Endometrium (tissue), 2 donors: ENCODE measurements around the gene COPB1.
A peak's percentile ranks its signal among the peaks of the same experiment; 100 is the strongest.

Experiments
- FAIRE-seq: peaks from 2 replicates; lab custom pipeline; 2012; peaks lifted over from hg19 to GRCh38; lab: Jason Lieb, UNC
- donor health status: control.
- donor health status: control.

COPB1 gene, protein sequence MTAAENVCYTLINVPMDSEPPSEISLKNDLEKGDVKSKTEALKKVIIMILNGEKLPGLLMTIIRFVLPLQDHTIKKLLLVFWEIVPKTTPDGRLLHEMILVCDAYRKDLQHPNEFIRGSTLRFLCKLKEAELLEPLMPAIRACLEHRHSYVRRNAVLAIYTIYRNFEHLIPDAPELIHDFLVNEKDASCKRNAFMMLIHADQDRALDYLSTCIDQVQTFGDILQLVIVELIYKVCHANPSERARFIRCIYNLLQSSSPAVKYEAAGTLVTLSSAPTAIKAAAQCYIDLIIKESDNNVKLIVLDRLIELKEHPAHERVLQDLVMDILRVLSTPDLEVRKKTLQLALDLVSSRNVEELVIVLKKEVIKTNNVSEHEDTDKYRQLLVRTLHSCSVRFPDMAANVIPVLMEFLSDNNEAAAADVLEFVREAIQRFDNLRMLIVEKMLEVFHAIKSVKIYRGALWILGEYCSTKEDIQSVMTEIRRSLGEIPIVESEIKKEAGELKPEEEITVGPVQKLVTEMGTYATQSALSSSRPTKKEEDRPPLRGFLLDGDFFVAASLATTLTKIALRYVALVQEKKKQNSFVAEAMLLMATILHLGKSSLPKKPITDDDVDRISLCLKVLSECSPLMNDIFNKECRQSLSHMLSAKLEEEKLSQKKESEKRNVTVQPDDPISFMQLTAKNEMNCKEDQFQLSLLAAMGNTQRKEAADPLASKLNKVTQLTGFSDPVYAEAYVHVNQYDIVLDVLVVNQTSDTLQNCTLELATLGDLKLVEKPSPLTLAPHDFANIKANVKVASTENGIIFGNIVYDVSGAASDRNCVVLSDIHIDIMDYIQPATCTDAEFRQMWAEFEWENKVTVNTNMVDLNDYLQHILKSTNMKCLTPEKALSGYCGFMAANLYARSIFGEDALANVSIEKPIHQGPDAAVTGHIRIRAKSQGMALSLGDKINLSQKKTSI

DNA sequence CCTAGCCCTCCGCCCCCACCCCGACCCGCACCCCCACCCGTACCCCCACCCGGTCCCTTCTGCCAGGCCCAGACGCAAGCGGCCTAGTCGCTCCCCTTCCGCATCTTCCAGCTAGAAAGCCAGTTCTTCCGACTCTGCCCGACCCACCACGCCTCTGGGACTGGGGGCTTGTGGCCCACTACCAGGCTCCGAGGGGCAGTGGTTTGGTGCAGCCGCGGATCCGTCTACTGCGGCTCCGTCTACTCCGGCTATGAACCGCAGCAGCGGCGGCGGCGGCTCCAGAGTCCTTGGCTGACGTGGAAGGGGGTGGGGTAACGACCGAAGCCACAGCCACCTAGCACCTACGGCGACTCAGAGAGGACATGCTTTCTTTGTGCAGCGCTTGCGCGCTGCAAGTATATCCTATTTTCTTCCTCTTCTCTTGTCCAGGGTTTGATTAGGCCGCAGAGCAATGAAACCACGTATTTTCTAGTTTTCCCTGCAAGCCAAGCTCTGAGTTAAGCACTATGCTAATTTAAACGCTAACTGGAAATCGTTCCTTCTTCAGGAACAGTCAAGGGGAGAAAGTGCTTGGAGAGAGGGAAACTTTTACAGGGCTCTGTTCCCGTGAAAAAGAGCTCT lies at the start of gene COPB1:
COPB1 (minus strand) TSS at position 252 of the 621 bp plus-strand sequence. CDS start 883 bp downstream, outside the sequence.
- FAIRE-seq: no peak

DNA sequence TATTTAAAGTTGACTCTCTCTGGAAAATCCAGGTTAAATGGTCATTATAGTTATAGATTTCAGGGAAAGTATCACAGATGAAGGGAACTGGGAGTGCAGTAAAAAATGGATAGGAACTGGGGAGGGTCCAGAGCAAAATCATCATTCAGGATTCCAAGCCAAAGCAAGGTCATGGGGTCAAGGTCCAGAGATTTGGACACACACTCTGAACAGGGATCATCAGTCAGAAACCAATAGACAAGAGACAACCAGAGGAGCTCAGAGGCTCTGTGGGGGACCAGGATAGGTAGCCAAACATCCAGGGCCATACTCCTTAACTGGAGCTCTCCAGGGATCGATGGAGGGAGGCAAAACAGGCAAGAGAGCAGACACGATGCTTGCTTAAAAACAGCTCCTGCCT lies 47.8 kb upstream of the COPB1 start:
- FAIRE-seq: no peak

DNA sequence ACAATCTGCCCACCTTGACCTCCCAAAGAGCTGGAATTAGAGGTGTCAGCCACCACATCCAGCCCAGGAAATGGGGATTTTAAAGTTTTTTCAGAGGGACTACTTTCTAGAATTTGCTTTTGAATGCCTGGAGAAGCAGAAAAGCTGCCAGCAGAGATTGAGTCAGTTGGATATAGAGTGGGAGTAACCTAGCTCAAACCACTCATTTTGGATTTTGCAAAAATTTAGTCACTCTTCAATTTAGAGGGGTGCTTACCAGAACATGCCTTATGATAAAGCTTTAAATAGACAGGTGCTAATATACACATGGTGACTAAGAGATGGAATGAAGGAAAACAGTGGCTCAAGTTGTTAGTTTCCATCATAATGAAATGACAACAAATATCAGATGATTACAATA lies 47.1 kb upstream of the COPB1 start:
- FAIRE-seq: no peak

DNA sequence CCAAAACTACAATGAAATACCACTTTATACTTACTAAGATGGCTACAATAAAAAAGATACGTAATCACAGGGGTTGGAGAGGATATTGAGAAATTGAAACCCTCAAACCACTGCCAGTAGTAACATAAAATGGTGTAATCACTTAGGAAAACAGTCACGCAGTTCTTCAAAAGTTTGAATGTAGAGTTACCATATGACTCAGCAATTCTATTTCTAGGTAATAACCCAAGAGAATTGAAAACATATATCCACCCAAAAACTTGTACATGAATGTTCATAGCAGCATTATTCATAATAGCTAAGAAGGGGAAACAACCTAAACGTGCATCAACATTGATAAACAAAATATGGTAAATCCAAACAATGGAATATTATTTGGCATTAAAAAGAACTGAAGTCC lies 45.0 kb upstream of the COPB1 start:
- no peak for FAIRE-seq

DNA sequence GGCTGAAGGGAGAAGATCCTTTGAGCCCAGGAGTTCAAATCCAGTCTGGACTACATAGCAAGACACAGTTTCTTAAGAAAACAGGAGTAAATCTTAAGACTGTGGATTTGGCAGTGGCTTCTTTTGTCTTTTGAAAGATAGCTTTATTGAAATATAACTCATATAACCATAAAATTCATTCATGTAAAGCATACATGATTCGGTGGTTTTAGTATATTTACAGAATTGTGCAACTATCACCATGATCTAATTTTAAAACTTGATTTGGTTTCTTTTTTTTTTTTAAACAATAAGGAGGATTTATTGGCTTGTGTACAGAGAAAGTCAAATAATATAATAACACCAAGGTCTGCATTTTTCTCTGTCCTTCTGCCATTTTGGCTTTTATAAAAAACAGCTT lies 43.6 kb upstream of the COPB1 start:
- FAIRE-seq: no peak

DNA sequence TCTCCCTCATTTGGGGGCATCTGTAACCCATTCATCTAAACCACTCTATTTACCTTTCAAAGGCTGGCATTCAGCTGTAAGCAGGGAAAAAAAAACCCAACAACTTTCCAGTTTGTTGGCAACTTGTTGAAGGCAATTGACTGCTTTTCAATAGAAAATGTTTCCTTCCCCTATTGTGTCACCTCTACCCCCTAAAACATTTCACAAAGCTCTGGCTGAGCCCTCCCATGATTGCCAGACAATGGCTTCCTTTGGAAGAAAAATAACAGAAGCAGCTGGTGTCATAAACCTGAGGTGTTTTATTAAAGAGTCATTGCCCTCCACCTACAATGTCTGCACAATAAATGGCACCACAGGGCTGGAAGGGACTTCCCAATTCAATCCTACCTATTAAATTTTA lies 42.7 kb upstream of the COPB1 start:
- FAIRE-seq: no peak

DNA sequence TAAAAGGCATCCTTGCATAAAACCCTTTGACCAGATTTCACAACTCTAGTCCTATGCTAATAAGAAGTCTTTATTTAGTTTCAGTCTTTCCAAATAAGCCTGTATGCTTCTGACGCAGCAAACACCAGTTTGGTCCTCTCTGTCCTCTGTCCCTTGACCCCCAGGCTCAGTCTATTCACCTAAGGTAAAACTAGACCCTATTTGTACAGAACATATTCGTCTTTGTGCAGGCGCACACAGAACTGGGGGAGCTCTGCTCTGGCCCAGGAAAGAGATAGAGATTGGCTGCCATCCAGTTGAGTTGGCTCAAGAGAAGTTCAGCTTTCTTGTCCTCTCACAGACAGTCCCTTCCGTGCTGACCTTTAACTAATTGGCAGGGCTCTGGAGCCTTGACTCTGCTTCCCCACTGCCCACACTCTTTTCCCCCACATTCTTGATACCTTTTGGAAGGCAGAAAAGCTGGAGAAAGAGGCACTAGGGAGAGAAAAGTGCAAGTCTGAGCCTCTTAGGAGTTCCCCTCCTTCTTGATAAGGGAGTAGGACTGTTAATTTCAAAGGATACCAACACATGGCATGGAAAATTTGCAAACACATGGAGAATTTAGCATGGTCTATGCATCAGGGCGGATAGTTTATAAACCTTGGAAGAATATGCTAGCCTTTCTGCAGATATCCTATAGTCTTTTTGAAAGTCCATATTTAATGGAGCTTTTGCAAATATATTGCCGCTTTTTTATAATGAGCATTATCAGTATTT lies 41.8 kb upstream of the COPB1 start:
- FAIRE-seq: no peak

DNA sequence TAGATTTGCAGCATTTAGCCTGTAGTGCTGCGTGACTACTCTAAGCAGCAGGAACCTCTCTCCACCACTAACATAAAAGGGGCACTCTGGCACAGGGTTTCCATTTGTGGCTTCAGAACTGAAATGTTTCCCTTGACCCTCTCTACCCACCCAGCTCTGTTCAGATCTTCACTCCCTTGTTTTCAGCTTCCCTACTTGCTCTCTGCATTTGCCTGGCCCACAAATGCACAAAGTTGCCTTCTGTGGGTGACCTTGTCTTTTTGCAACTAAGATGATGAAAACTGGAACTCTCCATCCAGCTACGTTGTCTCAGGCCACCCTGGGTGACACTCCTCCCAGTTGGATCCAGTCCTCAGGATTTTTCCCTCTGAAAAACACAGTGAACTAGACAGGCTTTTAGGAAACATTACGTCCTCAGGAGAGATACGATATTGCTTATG lies 40.4 kb upstream of the COPB1 start:
- FAIRE-seq: no peak

DNA sequence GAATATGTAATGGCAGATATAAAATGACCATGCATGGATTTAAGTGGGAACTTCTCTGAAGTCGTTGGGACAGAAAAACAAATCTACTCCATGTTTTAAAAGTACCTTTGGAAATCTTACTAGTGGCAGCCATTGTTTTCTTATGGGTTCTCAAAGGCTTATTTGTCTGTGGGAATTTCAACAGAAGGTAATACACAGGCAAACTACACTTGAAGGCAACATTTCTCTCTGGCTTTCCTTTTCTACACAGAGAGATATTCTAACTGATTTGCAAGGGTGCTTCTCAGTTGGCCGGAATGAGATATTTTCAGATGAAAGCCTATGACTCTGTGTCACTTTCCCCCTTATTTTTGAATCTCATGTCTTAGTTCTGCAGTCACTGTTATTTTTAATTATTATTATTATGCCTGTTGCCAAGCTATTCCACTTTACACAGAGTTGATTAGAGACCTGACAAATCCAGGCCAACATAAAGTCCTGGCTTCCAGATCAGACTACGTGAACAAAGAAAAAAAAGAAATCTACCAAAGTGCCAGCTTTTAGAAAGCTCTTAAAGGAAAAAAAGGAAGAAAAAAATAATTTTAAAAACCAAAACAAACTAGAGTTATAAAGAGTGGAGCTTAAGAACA lies 39.4 kb upstream of the COPB1 start:
- no peak for FAIRE-seq

DNA sequence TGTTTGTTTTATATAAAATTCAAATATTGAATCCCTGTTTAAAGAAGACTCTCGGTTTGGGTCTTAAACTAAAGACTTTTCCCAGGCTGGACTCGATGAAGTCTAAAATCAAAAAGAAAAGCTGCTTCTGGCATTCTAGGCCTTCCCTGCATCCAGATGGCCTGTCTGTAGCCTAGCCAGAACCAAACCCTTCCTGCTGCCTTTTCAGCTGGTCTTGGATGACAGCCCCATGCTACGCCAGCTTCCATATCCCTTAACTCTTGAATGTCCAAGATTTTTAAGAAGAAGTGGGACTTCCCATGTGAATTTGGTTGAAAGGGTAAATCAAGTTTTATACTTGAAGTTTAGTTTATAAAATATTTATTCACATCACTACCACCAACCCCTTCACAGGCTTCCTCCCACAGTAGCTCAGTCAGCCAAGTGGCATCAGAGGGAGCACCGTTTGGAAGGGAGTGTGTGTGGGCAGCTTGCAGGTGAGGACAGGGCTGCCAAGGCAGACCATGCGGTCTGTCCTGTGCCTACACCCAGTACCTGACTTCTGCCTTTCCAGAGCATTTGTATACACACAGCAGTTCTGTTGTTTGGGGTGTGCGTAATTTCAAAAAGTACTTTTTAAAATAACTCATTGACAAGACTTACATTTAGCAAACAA lies 38.8 kb upstream of the COPB1 start:
- no peak for FAIRE-seq

DNA sequence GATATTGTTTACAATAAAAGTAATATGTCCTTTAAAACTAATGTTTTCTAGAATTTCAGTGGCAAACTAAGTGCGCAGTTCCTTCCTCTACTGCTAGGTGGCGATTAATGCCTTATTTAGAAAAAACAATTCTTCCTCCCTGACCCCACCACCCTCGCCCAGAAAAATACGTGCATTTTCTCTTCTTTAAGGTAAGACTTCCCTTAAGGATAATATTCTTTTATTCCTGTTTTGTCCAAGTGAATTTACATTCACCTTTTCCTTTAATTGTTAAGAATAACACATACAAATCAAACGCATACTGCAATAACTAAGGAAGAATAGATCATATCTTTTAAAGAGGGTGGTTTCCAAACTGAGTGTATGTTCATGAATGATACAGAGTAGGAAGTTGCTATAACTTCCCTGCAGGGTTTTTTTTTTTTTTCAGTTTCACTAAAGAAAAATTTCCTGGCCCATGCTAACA lies 37.6 kb upstream of the COPB1 start:
- FAIRE-seq: peak; percentile 48

DNA sequence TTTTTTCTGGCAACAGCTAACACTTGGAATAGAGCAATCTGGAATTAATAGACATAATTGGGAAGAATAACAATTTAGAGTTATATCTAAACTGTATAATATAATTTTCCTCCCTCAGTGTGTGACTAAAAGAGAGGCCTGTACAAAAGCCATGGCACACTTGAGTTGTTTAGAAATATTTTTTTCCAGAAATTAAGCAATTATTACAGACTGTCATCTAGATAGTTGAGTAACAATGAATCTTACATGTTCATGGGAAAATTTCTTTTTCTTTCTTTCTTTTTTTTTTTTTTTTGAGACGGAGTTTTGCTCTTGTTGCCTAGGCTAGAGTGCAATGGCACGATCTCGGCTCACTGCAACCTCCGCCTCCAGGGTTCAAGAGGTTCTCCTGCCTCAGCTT lies 35.6 kb upstream of the COPB1 start:
- peak; percentile 37 for FAIRE-seq

DNA sequence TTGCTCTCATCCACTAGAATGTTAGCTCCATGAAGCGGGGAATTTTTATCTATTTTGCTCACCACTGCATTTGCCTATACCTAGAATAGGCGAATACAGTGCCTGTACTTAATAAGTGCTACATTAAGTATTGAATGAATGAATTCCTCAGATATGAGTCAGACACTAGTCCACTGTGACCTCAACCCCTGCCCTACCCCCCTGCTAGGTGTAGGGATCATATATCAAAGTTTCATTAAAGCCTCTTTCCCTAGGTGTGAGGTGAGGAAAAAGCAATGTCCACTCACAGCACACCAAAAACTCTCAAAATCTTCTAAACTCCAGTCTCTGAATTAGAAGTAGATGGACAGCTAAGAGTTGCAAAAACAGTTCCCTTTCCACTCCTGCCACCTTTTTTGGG lies 30.3 kb upstream of the COPB1 start:
- FAIRE-seq: no peak

DNA sequence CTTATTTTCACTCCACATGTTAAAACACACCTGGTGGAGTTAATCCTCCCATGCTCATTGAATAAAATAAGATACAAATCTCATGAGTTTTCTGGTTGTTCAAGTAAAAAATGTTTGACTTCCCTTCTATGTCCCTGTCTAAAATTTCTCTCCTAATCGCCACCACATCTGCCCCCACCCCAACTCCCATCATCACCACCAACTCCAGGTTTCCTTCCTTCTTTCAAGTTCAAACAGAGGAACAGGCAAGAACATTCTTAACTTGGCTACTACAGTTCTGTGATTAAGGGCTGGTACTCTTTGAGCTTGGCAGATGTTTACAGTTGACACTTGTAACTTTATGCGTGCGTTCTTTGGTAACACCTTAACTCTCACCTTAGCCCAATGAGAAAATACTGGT lies 29.7 kb upstream of the COPB1 start:
- no peak for FAIRE-seq

DNA sequence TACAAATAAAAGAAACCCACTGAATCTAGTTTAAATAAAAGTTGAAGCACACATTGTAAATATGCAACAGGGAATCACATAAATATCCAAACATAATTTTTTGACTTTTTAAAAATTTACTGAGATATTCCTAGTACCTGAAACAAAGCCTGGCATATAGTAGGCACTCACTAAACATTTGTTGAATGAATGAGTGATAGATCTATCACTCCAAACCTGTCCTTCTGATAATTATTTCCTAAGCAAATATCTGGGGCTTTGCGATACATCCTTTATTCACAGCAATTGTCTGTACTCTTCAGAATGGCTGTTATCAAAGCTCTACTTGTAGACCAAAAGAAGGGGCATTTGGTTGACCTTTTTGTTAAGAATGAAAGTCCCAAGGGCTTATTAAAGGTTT lies 23.2 kb upstream of the COPB1 start:
- no peak for FAIRE-seq

DNA sequence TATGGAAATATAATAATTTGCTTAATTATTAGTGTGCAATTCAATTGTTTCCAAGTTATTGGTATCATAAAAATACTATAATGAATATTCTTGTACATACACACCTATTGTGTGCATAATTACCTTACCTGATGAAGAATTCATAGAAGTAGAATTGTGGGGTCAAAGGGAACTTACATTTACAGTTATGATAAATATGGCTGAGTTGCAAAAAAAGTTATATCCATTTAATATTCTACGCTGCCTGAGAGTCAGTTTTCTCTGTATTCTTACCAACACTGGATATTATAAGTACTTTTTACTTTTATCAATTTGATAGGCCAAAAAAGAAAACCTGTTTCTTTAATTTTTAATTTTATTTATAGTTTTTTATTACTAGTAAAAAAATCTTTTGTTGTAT lies 22.6 kb upstream of the COPB1 start:
- no peak for FAIRE-seq

DNA sequence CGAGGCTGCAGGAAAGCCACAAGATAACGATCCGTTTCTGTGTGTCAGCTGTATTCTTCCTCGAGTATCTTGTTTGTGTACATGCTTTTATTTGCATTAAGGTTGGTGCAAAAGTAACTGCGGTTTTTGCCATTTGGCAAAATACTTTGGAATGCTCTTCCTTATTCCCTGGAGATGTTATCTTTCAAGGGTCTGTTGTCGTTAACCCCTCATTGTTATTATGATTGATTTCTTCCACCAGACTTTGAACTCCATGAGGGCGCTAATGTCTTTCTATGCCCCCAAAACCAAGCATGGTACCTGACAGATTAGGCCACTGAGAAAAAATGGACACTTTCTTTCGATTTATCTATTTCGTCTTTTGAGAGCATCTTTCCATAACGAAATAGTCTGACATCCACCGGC lies 21.1 kb upstream of the COPB1 start:
- no peak for FAIRE-seq

DNA sequence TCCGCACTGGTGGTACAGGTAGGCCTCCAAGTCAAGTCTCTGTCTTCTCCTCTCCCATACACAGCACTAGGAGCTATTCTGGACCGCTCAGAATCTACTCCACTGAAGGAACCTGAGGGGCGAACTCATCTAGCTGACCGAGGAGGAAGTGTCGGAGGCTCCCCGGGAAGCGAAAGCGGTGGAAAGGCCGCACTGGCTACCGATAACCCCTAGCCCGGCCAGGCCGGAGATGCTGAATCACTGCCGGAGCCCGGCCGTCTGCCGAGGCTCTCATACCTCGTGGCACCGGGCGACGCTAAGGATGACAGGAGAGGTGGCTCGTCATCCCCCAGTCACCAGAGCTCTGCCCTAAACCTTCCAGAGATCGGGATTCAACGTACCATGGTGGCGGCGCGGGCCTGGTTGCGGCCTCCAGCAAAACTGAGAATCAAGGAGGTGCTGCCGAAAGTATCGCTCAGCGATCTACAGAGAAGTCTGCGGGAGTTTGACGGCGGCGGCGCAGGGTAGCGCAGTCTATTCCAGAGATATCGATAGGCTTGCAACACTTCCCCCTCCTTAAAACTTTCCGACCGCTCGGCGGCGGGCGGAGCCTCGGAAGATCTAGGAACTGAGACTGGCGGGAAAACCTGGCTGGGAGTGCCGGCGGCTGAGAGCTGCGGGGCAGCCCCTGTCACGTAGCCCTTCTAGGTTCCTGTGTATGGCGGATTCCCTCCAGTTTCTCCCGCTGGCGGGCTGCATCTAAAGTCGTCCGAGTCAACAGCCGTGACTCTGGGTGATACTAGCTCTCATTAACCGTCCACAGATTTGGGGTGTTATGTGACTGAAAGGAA lies 20.5 kb upstream of the COPB1 start, which contains the start of gene PSMA1:
PSMA1 (minus strand) TSS at position 470 of the 830 bp plus-strand sequence; CDS start at position 383, 87 bp downstream.
- peak; percentile 87 for FAIRE-seq

DNA sequence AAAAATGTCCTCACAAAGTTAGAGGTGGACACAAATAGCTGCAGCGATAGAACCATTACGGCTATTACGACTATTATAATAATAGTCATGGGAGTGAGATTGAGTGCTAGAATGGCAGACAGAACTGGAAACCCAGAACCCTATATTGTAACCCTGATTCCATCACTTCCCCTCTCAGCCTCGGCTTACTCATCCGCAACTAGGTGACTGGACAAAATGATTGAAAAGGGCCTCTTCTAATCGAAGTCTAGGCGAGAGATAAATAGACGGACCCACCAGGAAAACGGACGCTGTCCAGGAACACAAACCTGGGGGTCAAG lies 19.9 kb upstream of the COPB1 start:
- no peak for FAIRE-seq

DNA sequence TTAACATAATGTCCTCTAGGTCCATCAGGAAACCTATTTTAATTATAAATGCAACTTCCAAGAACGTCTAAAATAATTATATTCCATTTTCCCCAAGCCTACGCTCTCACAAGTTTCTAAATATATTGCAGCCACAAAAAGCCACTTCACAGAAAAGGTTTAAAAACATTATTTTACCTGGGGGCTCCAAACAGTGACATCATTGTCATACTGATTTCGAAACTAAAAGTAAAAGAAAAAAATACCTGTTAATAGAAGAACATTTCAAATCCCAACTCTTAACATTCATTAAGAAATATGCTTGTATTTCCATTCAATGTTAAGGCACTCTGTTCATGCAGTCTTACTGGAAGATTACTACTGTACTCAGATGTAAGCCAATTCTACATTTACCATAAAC lies 19.2 kb upstream of the COPB1 start:
- no peak for FAIRE-seq
